WTC11 (cell line): ENCODE results near the gene C1orf232. TPM values are rescaled to one million over a fixed set of nuclear protein-coding genes. Genes with fewer than 3 reads are reported as not detected.

Source experiments
- ATAC-seq: fragments of 200-7000 bp; cut with Tn5 transposase; 2 replicates; pipeline ENCODE4 v1.10.0; 2021; ENCODE audit warnings: mild to moderate bottlenecking, moderate library complexity
- CTCF ChIA-PET: fragments of 300-600 bp; sonication (Branson Sonifier 250); formaldehyde crosslinking; loops from one replicate; lab custom pipeline; 2021; ENCODE audit warnings: antibody characterized with exemption; lab: Charles Lee
- POLR2A ChIA-PET: fragments of 350-600 bp; sonication (Branson Sonifier 250); formaldehyde crosslinking; loops from one replicate; lab custom pipeline; 2021; ENCODE audit warnings: antibody characterized with exemption; lab: Charles Lee
- DNase-seq: peaks from one replicate; pipeline ENCODE4 v3.0.0; 2021; ENCODE audit warnings: low spot score
- H3K27ac Mint-ChIP-seq: 2 replicates; pipeline ENCODE4 v1.8.0; 2021; ENCODE audit warnings: mixed read lengths
- H3K27me3 Mint-ChIP-seq: 2 replicates; pipeline ENCODE4 v1.8.0; 2021; ENCODE audit warnings: low read depth, mild to moderate bottlenecking, moderate library complexity, mixed read lengths
- H3K36me3 Mint-ChIP-seq: 2 replicates; pipeline ENCODE4 v1.8.0; 2021; ENCODE audit warnings: mixed read lengths
- H3K4me1 Mint-ChIP-seq: 2 replicates; pipeline ENCODE4 v1.8.0; 2022; ENCODE audit warnings: mixed read lengths
- H3K4me3 Mint-ChIP-seq: 2 replicates; pipeline ENCODE4 v1.8.0; 2021; ENCODE audit warnings: mild to moderate bottlenecking, moderate library complexity, mixed read lengths
- H3K9me3 Mint-ChIP-seq: 2 replicates; pipeline ENCODE4 v1.8.0; 2021; ENCODE audit warnings: mixed read lengths
- ATF2 ChIP-seq: sonication (generic); formaldehyde crosslinking; IDR thresholded peaks from 2 replicates; pipeline ENCODE4 v1.8.1; 2022; ENCODE audit warnings: low read depth, missing genetic modification reagents, borderline replicate concordance
- CREM ChIP-seq: sonication (generic); formaldehyde crosslinking; IDR thresholded peaks from 2 replicates; pipeline ENCODE4 v1.8.1; 2022; ENCODE audit warnings: mild to moderate bottlenecking, missing genetic modification reagents, moderate library complexity
- E2F5 ChIP-seq: sonication (generic); formaldehyde crosslinking; IDR thresholded peaks from 2 replicates; pipeline ENCODE4 v1.8.1; 2022; ENCODE audit warnings: mild to moderate bottlenecking, moderate library complexity, missing genetic modification reagents
- ELF4 ChIP-seq: sonication (generic); formaldehyde crosslinking; IDR thresholded peaks from 2 replicates; pipeline ENCODE4 v1.8.1; 2022; ENCODE audit warnings: low read depth, mild to moderate bottlenecking, moderate library complexity, missing genetic modification reagents
- EMX1 ChIP-seq: fragments of 250-450 bp; sonication (Bioruptor Pico); IDR thresholded peaks from 2 replicates; pipeline ENCODE4 v1.8.0; 2021; ENCODE audit warnings: mild to moderate bottlenecking
- FOXJ3 ChIP-seq: sonication (generic); formaldehyde crosslinking; IDR thresholded peaks from 2 replicates; pipeline ENCODE4 v1.9.0; 2021; ENCODE audit warnings: missing genetic modification reagents, mild to moderate bottlenecking, borderline replicate concordance
- FOXK1 ChIP-seq: sonication (generic); formaldehyde crosslinking; IDR thresholded peaks from 2 replicates; pipeline ENCODE4 v1.8.0; 2022; ENCODE audit warnings: mild to moderate bottlenecking, moderate library complexity, missing genetic modification reagents
- GABPB1 ChIP-seq: sonication (generic); formaldehyde crosslinking; IDR thresholded peaks from 2 replicates; pipeline ENCODE4 v1.8.1; 2023; ENCODE audit warnings: mild to moderate bottlenecking, missing genetic modification reagents
- NFATC4 ChIP-seq: fragments of 250-450 bp; sonication (Bioruptor Pico); IDR thresholded peaks from 2 replicates; pipeline ENCODE4 v1.9.0; 2021; ENCODE audit warnings: mild to moderate bottlenecking
- NR1H2 ChIP-seq: sonication (generic); formaldehyde crosslinking; IDR thresholded peaks from 2 replicates; pipeline ENCODE4 v1.9.0; 2021; ENCODE audit warnings: mild to moderate bottlenecking, moderate library complexity, missing genetic modification reagents
- PRRX2 ChIP-seq: fragments of 250-450 bp; sonication (Bioruptor Pico); IDR thresholded peaks from 2 replicates; pipeline ENCODE4 v1.8.0; 2021; ENCODE audit warnings: mild to moderate bottlenecking
- RORB ChIP-seq: fragments of 250-450 bp; sonication (Bioruptor Pico); IDR thresholded peaks from 2 replicates; pipeline ENCODE4 v1.9.0; 2021; ENCODE audit warnings: mild to moderate bottlenecking
- TEAD4 ChIP-seq: sonication (generic); formaldehyde crosslinking; IDR thresholded peaks from 2 replicates; pipeline ENCODE4 v1.8.0; 2022; ENCODE audit warnings: mild to moderate bottlenecking, missing genetic modification reagents
- ZNF138 ChIP-seq: sonication (generic); formaldehyde crosslinking; conservative IDR thresholded peaks from 2 replicates; pipeline ENCODE4 v1.8.1; 2022; ENCODE audit warnings: mild to moderate bottlenecking, moderate library complexity, missing genetic modification reagents
- ZNF263 ChIP-seq: sonication (generic); formaldehyde crosslinking; IDR thresholded peaks from 2 replicates; pipeline ENCODE4 v1.8.1; 2022; ENCODE audit warnings: low read depth, mild to moderate bottlenecking, moderate library complexity, missing genetic modification reagents
- ZNF512 ChIP-seq: sonication (generic); formaldehyde crosslinking; IDR thresholded peaks from 2 replicates; pipeline ENCODE4 v1.8.1; 2022; ENCODE audit warnings: missing genetic modification reagents, borderline replicate concordance
- total RNA-seq: library from RNA; stranded (reverse); gene quantifications from 3 replicates; pipeline ENCODE4 v1.2.3, GENCODE V29; 2021
- TF ChIP-seq, protein P1 (sequence below): sonication (generic); formaldehyde crosslinking; IDR thresholded peaks from 2 replicates; pipeline ENCODE4 v1.8.1; 2022; ENCODE audit warnings: mild to moderate bottlenecking, missing genetic modification reagents, moderate library complexity, borderline replicate concordance
- TF ChIP-seq, protein P2 (sequence below): sonication (generic); formaldehyde crosslinking; IDR thresholded peaks from 2 replicates; pipeline ENCODE4 v1.8.1; 2023; ENCODE audit warnings: mild to moderate bottlenecking, moderate library complexity, missing genetic modification reagents
- TF ChIP-seq, protein P3 (sequence below): sonication (generic); formaldehyde crosslinking; IDR thresholded peaks from 2 replicates; pipeline ENCODE4 v1.8.0; 2023; ENCODE audit warnings: missing genetic modification reagents

C1orf232 gene
- total RNA-seq, 1 experiment from 2014 or later = not detected

DNA sequence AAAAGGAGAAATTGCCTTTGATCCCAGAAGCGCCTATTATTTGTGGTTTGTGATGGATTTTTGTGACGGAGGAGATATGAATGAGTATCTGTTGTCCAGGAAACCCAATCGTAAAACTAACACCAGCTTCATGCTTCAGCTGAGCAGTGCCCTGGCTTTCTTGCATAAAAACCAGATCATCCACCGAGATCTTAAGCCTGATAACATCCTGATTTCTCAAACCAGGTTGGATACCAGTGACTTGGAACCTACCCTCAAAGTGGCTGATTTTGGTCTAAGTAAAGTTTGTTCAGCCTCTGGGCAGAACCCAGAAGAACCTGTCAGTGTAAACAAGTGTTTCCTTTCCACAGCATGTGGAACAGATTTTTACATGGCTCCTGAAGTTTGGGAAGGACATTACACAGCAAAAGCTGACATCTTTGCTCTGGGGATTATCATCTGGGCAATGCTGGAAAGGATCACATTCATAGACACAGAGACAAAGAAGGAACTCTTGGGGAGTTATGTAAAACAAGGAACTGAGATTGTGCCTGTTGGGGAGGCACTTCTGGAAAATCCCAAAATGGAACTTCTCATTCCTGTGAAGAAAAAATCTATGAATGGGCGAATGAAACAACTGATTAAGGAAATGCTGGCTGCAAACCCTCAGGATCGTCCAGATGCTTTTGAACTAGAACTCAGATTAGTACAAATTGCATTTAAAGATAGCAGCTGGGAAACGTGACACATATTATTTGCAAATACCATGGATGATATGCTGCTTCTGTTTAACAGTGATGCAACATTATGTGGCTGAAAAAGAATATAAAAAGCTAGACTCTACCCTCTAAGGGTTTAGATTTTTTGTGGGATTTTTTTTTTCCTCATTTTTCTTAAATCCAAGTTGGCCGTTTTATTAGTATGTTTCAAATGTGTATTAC lies 46.6 kb downstream of the C1orf232 start:
- TF ChIP-seq RORB (CRISPR knock-in tag) (no peak), NR1H2 (CRISPR knock-in tag) (no peak), ELF4 (no peak)
- TF ChIP-seq, protein P1, sequence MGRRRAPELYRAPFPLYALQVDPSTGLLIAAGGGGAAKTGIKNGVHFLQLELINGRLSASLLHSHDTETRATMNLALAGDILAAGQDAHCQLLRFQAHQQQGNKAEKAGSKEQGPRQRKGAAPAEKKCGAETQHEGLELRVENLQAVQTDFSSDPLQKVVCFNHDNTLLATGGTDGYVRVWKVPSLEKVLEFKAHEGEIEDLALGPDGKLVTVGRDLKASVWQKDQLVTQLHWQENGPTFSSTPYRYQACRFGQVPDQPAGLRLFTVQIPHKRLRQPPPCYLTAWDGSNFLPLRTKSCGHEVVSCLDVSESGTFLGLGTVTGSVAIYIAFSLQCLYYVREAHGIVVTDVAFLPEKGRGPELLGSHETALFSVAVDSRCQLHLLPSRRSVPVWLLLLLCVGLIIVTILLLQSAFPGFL (CRISPR knock-in tag) = no peak
- POLR2A ChIA-PET = no interaction called here
- H3K9me3 Mint-ChIP-seq = no peaks in the 10 kb centered on the region
- no peak for ATAC-seq
- no peaks in the 10 kb centered on the region for H3K27me3 Mint-ChIP-seq
- 0 out of 2 replicates have a peak, but pooled peaks cover 11% of the 10 kb centered on the region for H3K36me3 Mint-ChIP-seq
- H3K27ac Mint-ChIP-seq = peak overlapping the region; percentile 7; the same call in 1 of the 2 replicates
- CTCF ChIA-PET = interaction anchor here (0.7 to 1.6 kb wide), 6 partner anchors 8 to 112 kb away, joined by 3 to 10 read pairs (median 4); partner anchors contain the start of genes CEP85 and CNKSR1
- no peak for DNase-seq
- peaks cover 4% of the 10 kb centered on the region for H3K4me1 Mint-ChIP-seq
- H3K4me3 Mint-ChIP-seq = no peak overlapping the region

DNA sequence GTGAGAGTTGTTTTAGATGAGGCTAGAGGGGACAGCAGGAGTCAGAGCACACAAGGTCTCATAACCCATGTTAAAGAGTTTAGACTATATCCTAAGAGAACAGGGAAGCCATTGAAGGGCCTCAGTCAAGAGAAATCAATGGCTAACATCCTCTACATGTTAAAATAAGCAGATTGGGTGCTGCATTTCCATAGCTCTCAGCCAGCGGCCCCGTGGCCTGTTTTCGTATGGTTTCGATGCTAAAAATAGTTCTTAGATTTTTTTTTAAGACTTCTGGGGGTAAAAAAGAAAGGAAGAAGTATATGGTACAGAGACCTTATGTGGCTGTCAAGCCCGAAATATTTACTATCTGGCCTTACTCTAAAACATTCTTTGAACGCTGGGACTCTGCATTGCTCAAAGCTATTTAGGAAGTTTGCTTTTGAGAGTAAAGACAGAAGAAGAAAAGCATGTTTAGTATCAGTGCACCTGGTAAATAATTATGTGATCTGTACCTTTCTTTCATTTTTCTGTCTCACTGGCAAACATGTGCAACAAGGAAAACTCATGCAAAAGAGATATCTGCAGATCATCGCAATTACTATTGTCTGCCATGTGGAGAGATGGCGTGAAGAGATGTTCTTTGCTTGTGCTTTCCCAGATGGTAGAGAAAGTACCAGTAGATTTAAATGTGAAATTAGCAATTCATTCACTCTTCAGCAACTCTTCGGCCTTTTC lies 48.7 kb downstream of the C1orf232 start:
- peaks cover 11% of the 10 kb centered on the region; the same call in 1 of the 2 replicates for H3K36me3 Mint-ChIP-seq
- POLR2A ChIA-PET = no interaction called here
- TF ChIP-seq PRRX2 (CRISPR knock-in tag) = no peak
- TF ChIP-seq GABPB1 = no peak
- TF ChIP-seq, protein P2, sequence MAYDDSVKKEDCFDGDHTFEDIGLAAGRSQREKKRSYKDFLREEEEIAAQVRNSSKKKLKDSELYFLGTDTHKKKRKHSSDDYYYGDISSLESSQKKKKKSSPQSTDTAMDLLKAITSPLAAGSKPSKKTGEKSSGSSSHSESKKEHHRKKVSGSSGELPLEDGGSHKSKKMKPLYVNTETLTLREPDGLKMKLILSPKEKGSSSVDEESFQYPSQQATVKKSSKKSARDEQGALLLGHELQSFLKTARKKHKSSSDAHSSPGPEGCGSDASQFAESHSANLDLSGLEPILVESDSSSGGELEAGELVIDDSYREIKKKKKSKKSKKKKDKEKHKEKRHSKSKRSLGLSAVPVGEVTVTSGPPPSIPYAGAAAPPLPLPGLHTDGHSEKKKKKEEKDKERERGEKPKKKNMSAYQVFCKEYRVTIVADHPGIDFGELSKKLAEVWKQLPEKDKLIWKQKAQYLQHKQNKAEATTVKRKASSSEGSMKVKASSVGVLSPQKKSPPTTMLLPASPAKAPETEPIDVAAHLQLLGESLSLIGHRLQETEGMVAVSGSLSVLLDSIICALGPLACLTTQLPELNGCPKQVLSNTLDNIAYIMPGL = no peak
- no peak for TF ChIP-seq NFATC4
- TF ChIP-seq ZNF263 (CRISPR knock-in tag) = no peak
- TF ChIP-seq, all 79 proteins: peak for 0
- no peaks in the 10 kb centered on the region for H3K9me3 Mint-ChIP-seq
- ATAC-seq (no peak), DNase-seq (no peak)
- H3K4me3 Mint-ChIP-seq = no peak overlapping the region
- H3K27ac Mint-ChIP-seq = no peak overlapping the region
- no peaks in the 10 kb centered on the region for H3K4me1 Mint-ChIP-seq
- H3K27me3 Mint-ChIP-seq = no peaks in the 10 kb centered on the region
- CTCF ChIA-PET = interaction anchor here (1.0 to 2.9 kb wide), 4 partner anchors 10 to 114 kb away, joined by 3 to 8 read pairs (median 4); partner anchors contain the start of genes CEP85 and ZNF593

GRCh38 chr1:26114165-26114927 lies 54.4 kb downstream of the C1orf232 start:
- ATAC-seq = no peak
- CTCF ChIA-PET = interaction anchor here (0.5 to 5.1 kb wide), 4 partner anchors 8 to 161 kb away, joined by 3 to 41 read pairs (median 4); no protein-coding TSS in a partner anchor
- no peaks in the 10 kb centered on the region for H3K9me3 Mint-ChIP-seq
- TF ChIP-seq TEAD4 (CRISPR knock-in tag) (no peak), ZNF138 (no peak), FOXK1 (CRISPR knock-in tag) (no peak), FOXJ3 (CRISPR knock-in tag) (no peak), EMX1 (CRISPR knock-in tag) (no peak), CREM (no peak), ZNF512 (CRISPR knock-in tag) (no peak), ATF2 (CRISPR knock-in tag) (no peak), E2F5 (CRISPR knock-in tag) (no peak)
- TF ChIP-seq, protein P1 (CRISPR knock-in tag) = no peak
- TF ChIP-seq, protein P3, sequence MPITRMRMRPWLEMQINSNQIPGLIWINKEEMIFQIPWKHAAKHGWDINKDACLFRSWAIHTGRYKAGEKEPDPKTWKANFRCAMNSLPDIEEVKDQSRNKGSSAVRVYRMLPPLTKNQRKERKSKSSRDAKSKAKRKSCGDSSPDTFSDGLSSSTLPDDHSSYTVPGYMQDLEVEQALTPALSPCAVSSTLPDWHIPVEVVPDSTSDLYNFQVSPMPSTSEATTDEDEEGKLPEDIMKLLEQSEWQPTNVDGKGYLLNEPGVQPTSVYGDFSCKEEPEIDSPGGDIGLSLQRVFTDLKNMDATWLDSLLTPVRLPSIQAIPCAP = no peak

More at GRCh38 chr1:26114165-26114927, 54.4 kb downstream of the C1orf232 start:
- peaks cover 13% of the 10 kb centered on the region; the same call in 1 of the 2 replicates for H3K36me3 Mint-ChIP-seq
- POLR2A ChIA-PET = interaction anchor here (1.0 kb wide), 1 partner anchor 42 kb away, joined by 3 read pairs; no protein-coding TSS in a partner anchor
- H3K4me3 Mint-ChIP-seq = no peak overlapping the region
- no peak for DNase-seq
- peaks cover 25% of the 10 kb centered on the region for H3K4me1 Mint-ChIP-seq
- no peak overlapping the region for H3K27ac Mint-ChIP-seq
- H3K27me3 Mint-ChIP-seq = peaks cover 14% of the 10 kb centered on the region
